Chondrocyte (in vitro differentiated cells): Measurements from ENCODE around the gene GABPB1. TPM values are rescaled to one million over a fixed set of nuclear protein-coding genes. Genes with fewer than 3 reads are reported as not detected.
A peak's percentile ranks its signal among the peaks of the same experiment; 100 is the strongest.
"Not testable (repeated sequence)": the region's sequence is repeated elsewhere in the genome, so short reads cannot be mapped to it uniquely, and the experiment has no call there.

Experiments
- DNase-seq: peaks from one replicate; pipeline ENCODE4 v3.0.0; 2021; ENCODE audit warnings: mixed read lengths, low spot score
- H3K27ac Mint-ChIP-seq: one replicate; pipeline ENCODE4 v1.8.0; 2021; ENCODE audit warnings: mild to moderate bottlenecking, moderate library complexity, mixed read lengths; ENCODE audit not compliant: unreplicated experiment
- H3K27me3 Mint-ChIP-seq: 2 replicates; pipeline ENCODE4 v1.8.0; 2021; ENCODE audit warnings: low read depth, mixed read lengths
- H3K36me3 Mint-ChIP-seq: 2 replicates; pipeline ENCODE4 v1.8.0; 2021; ENCODE audit warnings: low read depth, mixed read lengths
- H3K4me1 Mint-ChIP-seq: 2 replicates; pipeline ENCODE4 v1.8.0; 2021; ENCODE audit warnings: low read depth, mild to moderate bottlenecking, mixed read lengths
- H3K4me3 Mint-ChIP-seq: one replicate; pipeline ENCODE4 v1.8.0; 2021; ENCODE audit warnings: mild to moderate bottlenecking, moderate library complexity, mixed read lengths; ENCODE audit not compliant: unreplicated experiment
- H3K9me3 Mint-ChIP-seq: 2 replicates; pipeline ENCODE4 v1.8.0; 2021; ENCODE audit warnings: low read depth, mixed read lengths
- long read RNA-seq: library from polyadenylated mRNA; stranded (forward); transcript quantifications from one replicate; pipeline ENCODE4 v2.0.0, GENCODE V29; 2021
- total RNA-seq: library from RNA; stranded (reverse); gene quantifications from 3 replicates; pipeline ENCODE4 v1.2.1, GENCODE V29; 2021
- TF ChIP-seq, protein P1 (sequence below): fragments of 200-600 bp; sonication (generic); IDR thresholded peaks from 2 replicates; pipeline ENCODE4 v1.5.0; 2021; ENCODE audit warnings: antibody characterized with exemption, mild to moderate bottlenecking, moderate library complexity

The GABPB1 gene
- total RNA-seq, result 13.1 to 18.1 TPM (median 16.9 TPM) in 3 replicates
- long read RNA-seq, full-length matches to known transcripts, result 18 of 32 reads
- long read RNA-seq, partial matches to known transcripts, result 2 of 32 reads
- long read RNA-seq, other reads (novel, unspliced or antisense), result 12 of 32 reads

DNA sequence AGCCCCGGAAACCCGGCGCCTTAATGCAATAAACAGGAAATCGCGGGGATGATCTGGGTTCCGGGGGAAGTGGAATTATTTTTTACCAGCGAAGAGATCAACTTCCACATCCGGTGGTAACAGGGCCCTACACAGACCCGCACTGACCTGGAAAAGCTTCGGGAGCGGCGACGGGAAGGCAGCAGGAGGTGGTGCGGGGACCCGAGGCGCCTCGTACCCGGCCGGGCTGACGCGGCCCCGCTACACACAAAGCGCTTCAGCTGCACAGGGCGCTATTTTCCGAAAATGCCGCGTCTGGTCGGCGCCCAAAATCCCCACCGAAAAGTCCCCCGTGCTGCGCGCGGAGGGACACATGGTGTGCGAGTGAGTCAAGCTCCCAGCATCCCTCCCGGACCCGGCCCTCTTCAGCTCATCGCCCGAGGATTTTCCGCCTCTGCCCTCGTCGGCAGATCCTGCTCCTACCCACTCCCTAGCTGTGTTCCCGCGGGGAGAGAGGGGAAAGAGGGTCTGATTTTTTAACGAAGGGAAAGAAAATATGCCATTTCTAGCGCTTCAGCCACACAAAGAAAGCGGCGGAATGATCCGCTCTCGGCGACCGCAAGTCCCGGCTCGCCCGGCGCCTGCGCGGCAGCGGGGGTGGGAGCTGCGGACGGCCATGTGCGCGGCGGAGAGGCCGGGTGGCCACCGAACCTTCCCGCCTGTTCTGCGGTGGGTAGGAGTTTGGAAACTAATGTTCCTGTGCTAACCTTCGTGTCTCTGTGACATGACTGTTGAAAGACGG lies at the start of gene GABPB1:
TSS of gene GABPB1 (minus strand) at position 361 of the 781 bp plus-strand sequence. CDS start 45,400 bp downstream, outside the sequence.
- TF ChIP-seq, protein P1, sequence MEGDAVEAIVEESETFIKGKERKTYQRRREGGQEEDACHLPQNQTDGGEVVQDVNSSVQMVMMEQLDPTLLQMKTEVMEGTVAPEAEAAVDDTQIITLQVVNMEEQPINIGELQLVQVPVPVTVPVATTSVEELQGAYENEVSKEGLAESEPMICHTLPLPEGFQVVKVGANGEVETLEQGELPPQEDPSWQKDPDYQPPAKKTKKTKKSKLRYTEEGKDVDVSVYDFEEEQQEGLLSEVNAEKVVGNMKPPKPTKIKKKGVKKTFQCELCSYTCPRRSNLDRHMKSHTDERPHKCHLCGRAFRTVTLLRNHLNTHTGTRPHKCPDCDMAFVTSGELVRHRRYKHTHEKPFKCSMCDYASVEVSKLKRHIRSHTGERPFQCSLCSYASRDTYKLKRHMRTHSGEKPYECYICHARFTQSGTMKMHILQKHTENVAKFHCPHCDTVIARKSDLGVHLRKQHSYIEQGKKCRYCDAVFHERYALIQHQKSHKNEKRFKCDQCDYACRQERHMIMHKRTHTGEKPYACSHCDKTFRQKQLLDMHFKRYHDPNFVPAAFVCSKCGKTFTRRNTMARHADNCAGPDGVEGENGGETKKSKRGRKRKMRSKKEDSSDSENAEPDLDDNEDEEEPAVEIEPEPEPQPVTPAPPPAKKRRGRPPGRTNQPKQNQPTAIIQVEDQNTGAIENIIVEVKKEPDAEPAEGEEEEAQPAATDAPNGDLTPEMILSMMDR, result no peak
- Mint-ChIP-seq H3K27ac (peak within 1 kb of the TSS; percentile 100), H3K4me1 (peaks cover 53% of the 10 kb centered on the region), H3K27me3 (no peaks in the 10 kb centered on the region), H3K4me3 (peak within 1 kb of the TSS; percentile 76), H3K9me3 (no peaks in the 10 kb centered on the region), H3K36me3 (peaks cover 10% of the 10 kb centered on the region)
- peak; percentile 95 for DNase-seq

DNA sequence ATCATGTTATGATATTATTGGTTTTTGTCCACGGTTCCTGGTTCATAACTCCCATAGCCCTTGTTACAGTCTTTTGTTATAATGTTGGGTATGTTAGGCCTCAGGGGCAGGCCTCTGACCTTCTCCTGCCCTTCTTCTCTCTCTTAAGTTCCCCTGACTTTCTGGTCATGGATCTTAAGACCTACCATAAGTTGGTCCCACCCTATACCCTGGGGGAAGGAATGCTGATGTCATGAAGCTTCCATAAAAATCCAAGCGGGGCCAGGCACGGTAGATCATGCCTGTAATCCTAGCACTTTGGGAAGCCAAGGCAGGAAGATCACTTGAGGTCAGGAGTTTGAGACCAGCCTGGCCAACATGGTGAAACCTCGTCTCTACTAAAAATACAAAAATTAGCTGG lies 36.6 kb upstream of the GABPB1 start:
- H3K27me3 Mint-ChIP-seq, H3K4me1 Mint-ChIP-seq, H3K27ac Mint-ChIP-seq, DNase-seq, H3K9me3 Mint-ChIP-seq, H3K36me3 Mint-ChIP-seq, H3K4me3 Mint-ChIP-seq: not testable (repeated sequence)

DNA sequence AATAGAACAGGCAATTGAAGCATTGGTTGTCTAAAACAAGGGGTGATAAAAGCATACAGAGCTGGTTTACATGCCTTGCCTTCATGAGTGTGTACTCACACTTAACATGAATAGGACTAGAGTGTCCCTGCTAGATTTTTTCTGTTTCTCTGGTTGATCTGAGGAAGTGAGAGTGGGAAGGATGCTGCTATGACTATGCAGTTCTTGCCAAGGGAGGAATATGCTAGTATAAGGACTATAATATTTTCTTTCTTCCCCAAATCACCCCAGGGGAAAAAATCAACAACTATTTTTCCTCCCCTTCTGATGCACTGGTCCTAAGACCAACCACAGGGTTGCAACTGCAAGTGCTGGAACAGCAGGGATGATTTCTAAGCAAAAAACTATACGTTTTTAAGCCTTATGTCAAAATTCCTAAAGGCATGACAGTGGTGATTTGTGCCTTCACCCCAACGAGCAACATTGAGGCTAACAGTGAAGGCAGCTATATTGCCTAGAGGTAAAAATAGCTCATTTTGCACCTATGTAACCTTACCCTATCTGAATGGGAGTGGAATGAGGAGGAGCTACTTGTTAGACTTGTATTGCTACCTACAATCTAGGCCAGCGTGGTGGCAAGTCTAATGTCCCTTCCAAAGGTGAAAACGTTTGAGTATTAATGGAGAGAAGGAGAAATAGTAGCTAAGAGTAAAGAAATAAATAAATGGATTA lies 35.7 kb upstream of the GABPB1 start:
- TF ChIP-seq, protein P1, result no peak
- no peak for DNase-seq
- Mint-ChIP-seq H3K27me3 (no peaks in the 10 kb centered on the region), H3K4me3 (no peak overlapping the region), H3K27ac (no peak overlapping the region), H3K36me3 (no peaks in the 10 kb centered on the region), H3K9me3 (no peaks in the 10 kb centered on the region), H3K4me1 (no peaks in the 10 kb centered on the region)

DNA sequence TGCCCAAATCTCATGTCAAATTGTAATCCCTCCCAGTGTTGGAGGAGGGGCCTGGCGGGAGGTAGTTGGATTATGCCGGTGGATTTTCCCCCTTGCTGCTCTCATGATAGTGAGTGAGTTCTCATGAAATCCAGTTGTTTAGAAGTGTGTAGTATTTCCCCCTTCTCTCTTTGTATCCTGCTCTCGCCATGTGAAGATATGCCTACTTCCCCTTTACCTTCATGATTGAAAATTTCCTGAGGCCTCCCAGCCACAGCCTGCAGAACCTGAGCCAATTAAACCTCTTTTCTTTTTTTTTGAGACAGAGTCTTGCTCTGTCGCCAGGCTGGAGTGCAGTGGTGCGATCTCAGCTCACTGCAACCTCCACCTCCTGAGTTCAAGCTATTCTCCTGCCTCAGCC lies 27.4 kb upstream of the GABPB1 start:
- H3K4me3 Mint-ChIP-seq, DNase-seq, H3K4me1 Mint-ChIP-seq, H3K27ac Mint-ChIP-seq, H3K27me3 Mint-ChIP-seq, H3K36me3 Mint-ChIP-seq, H3K9me3 Mint-ChIP-seq: not testable (repeated sequence)

DNA sequence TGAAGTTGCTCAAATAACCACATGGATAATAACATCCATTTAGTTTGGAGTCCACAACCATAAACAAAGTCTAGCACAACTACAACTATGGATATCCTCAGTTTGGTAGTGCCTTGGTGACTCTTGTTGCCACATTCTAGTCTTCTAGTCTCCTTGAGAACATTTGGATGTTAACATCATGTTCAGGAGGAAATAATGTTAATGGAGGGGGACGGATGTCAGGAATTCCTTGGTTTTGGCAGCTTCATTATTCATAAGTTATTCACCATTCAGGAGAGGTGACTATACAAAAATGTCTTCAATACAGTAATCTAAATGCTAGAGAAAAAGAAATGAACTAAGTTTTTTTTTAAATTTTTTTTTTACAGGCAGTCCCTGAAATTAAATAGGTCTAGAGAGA lies 26.4 kb upstream of the GABPB1 start:
- Mint-ChIP-seq H3K9me3 (no peaks in the 10 kb centered on the region), H3K4me1 (no peaks in the 10 kb centered on the region), H3K27ac (no peak overlapping the region), H3K27me3 (no peaks in the 10 kb centered on the region), H3K36me3 (no peaks in the 10 kb centered on the region), H3K4me3 (no peak overlapping the region)
- no peak for DNase-seq
- TF ChIP-seq, protein P1, result no peak

DNA sequence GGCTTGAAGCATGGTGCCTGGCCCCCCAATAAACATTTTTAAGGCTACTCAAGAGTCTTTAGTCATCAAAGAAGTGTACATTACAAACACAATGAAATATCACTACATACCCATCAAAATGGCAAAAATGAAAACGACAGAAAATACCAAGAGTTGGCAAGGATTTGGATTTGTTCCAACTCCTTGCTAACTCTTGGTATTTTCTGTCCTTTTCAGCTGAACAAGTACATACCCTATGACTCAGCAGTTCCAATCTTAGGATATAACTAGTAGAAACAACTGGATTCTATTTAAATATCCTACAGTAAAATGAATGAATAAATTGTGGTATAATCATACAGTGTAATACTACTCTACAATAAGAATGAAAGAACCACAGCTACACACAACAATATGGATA lies 25.1 kb upstream of the GABPB1 start:
- TF ChIP-seq, protein P1, result no peak
- DNase-seq, result no peak
- Mint-ChIP-seq H3K36me3 (no peaks in the 10 kb centered on the region), H3K4me1 (no peaks in the 10 kb centered on the region), H3K4me3 (no peak overlapping the region), H3K9me3 (no peaks in the 10 kb centered on the region), H3K27me3 (no peaks in the 10 kb centered on the region), H3K27ac (no peak overlapping the region)

DNA sequence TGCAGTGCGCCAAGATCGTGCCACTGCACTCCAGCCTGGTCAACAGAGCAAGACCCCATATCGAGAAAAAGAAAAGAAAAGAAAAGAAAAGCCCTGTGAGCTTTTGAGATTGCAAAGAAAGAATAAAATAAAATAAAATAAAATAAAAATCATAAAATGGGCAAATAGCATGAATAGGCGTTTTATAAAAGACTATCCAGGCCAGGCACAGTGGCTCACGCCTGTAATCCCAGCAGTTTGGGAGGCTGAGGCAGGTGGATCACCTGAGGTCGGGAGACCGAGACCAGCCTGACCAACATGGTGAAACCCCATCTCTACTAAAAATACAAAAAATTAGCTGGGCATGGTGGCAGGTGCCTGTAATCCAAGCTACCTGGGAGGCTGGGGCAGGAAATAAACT lies 24.4 kb upstream of the GABPB1 start:
- not testable (repeated sequence) for H3K36me3 Mint-ChIP-seq, H3K9me3 Mint-ChIP-seq, H3K4me1 Mint-ChIP-seq, H3K27ac Mint-ChIP-seq, DNase-seq, H3K27me3 Mint-ChIP-seq, H3K4me3 Mint-ChIP-seq
